K562 (cell line): Measurements from ENCODE around the gene TYRO3.

Experiments used
- CBFA2T3 ChIP-seq: fragments of 450-650 bp; IDR thresholded peaks from 2 replicates; pipeline ENCODE4 v1.6.1; 2017
- CEBPB ChIP-seq: fragments of 450-650 bp; IDR thresholded peaks from 2 replicates; pipeline ENCODE4 v1.6.1; 2016; ENCODE audit warnings: missing genetic modification characterization, missing compliant biosample characterization
- CEBPG ChIP-seq, 3 experiments: fragments of 200-800 bp in 1 of 3; sonication (Bioruptor generic) in 1 of 3; sonication (generic) in 1 of 3; formaldehyde crosslinking in 1 of 3; IDR thresholded peaks in 2 of 3; conservative IDR thresholded peaks in 1 of 3; 2 replicates each; pipeline versions ENCODE4 v1.6.1 to v1.8.0; 2016 to 2022; ENCODE audit warnings: missing compliant biosample characterization in 2 of 3, missing genetic modification characterization in 2 of 3, mild to moderate bottlenecking in 1 of 3, missing genetic modification reagents in 1 of 3
- CTCF ChIP-seq, 3 experiments: IDR thresholded peaks in 2 of 3; conservative IDR thresholded peaks in 1 of 3; 2 replicates each; pipeline ENCODE4 v1.5.1; 2011 to 2012; ENCODE audit warnings: low read length in 3 of 3, mild to moderate bottlenecking in 3 of 3, control low read depth in 2 of 3, improper control_type of control experiment in 1 of 3, inconsistent platforms in 1 of 3, low read depth in 1 of 3, mixed read lengths in 1 of 3, moderate library complexity in 1 of 3; ENCODE audit not compliant: insufficient read depth in 2 of 3
- E2F4 ChIP-seq: sonication (generic); formaldehyde crosslinking; IDR thresholded peaks from 2 replicates; pipeline ENCODE4 v1.8.0; 2022; ENCODE audit warnings: mild to moderate bottlenecking, low read depth, missing genetic modification reagents
- EZH2 ChIP-seq: IDR thresholded peaks from 2 replicates; pipeline ENCODE4 v1.6.1; 2012; ENCODE audit warnings: low read depth, mild to moderate bottlenecking, inconsistent platforms, low read length, borderline replicate concordance
- GTF3C2 ChIP-seq: IDR thresholded peaks from 3 replicates; pipeline ENCODE4 v1.6.1; 2011; ENCODE audit warnings: borderline replicate concordance, mild to moderate bottlenecking, moderate library complexity; ENCODE audit not compliant: insufficient read length; ENCODE audit errors: extremely low read depth
- HCFC1 ChIP-seq: IDR thresholded peaks from 2 replicates; pipeline ENCODE4 v1.6.1; 2012; ENCODE audit warnings: low read depth, low read length, improper control_type of control experiment
- KLF16 ChIP-seq: IDR thresholded peaks from 2 replicates; pipeline ENCODE4 v1.6.1; 2016; ENCODE audit warnings: antibody characterized with exemption
- POLR2A ChIP-seq: fragments of 450-650 bp; conservative IDR thresholded peaks from 2 replicates; pipeline ENCODE4 v1.6.1; 2016
- SREBF2 ChIP-seq: sonication (generic); formaldehyde crosslinking; IDR thresholded peaks from 2 replicates; pipeline ENCODE4 v1.4.0; 2020; ENCODE audit warnings: mild to moderate bottlenecking, missing genetic modification reagents
- TAF15 ChIP-seq: fragments of 200-400 bp; formaldehyde crosslinking; IDR thresholded peaks from 2 replicates; pipeline ENCODE4 v1.6.1; 2017; ENCODE audit warnings: mild to moderate bottlenecking, low read depth, low read length, moderate library complexity
- TSHZ1 ChIP-seq: fragments of 250-450 bp; sonication (Bioruptor Pico); IDR thresholded peaks from 2 replicates; pipeline ENCODE4 v1.4.0; 2020; ENCODE audit warnings: mild to moderate bottlenecking, moderate library complexity
- U2AF2 ChIP-seq: fragments of 200-400 bp; formaldehyde crosslinking; optimal IDR thresholded peaks from 2 replicates; pipeline ENCODE3; 2017; ENCODE audit warnings: low read depth, mild to moderate bottlenecking, low read length

- TF ChIP-seq SREBF2 (CRISPR knock-in tag) (no peak), CEBPB (tag) (no peak), TAF15 (no peak), E2F4 (CRISPR knock-in tag) (no peak), CTCF (IDR thresholded peaks at IDR 0.05 in 2 of 3, conservative IDR thresholded peaks at IDR 0.05 in 1 of 3; ENCODE audit: insufficient read depth in 2 of 3, low read depth in 1 of 3, low read length in 3 of 3) (no peak), CEBPG (CRISPR knock-in tag; IDR thresholded peaks at IDR 0.05) (no peak), CEBPG (tag; conservative IDR thresholded peaks at IDR 0.05 in 1 of 2, IDR thresholded peaks at IDR 0.05 in 1 of 2) (no peak), HCFC1 (no peak), CBFA2T3 (no peak), POLR2A (no peak), U2AF2 (no peak), GTF3C2 (no peak), EZH2 (no peak), TSHZ1 (CRISPR knock-in tag) (no peak), KLF16 (no peak)
Measured at GRCh38 chr15:41574158-41574557, 15.1 kb downstream of the TYRO3 start.
